ENCODE data around the gene ROM1.

The ROM1 gene

GRCh38 chr11:62591448-62592145 is 21.5 kb upstream of the ROM1 start, which contains the start of gene TUT1:
TSS of gene TUT1 (minus strand) at chr11:62591523. CDS start at chr11:62591485, 38 bp downstream.
- no peak within 1 kb of the TSS; the same call in 1 of the 2 replicates for H2AFZ ChIP-seq (ENCODE audit: low read depth, low read length)
- H3K79me2 ChIP-seq (ENCODE audit: low read length), result peaks cover 37% of the 10 kb centered on the region

GRCh38 chr11:62592146-62592815 is 20.8 kb upstream of the ROM1 start:
- no peak for TF ChIP-seq CTCF (IDR thresholded peaks at IDR 0.05; ENCODE audit: low read depth, low read length)
- TF ChIP-seq EZH2phosphoT487 (IDR thresholded peaks at IDR 0.05; ENCODE audit: low read depth), result no peak
- no peaks in the 10 kb centered on the region for H3K9me3 ChIP-seq (ENCODE audit: insufficient read depth, low read length)
- H3K27me3 ChIP-seq (ENCODE audit: low read depth, low read length), result no peaks in the 10 kb centered on the region
- peaks cover 50% of the 10 kb centered on the region for H3K36me3 ChIP-seq (replicated peaks; ENCODE audit: low read depth, low read length)
- H3K4me2 ChIP-seq (ENCODE audit: low read length), result peak overlapping the region; percentile 92
- H3K9ac ChIP-seq (ENCODE audit: low read length), result peak overlapping the region; percentile 65
- peak overlapping the region; percentile 69 for H3K27ac ChIP-seq (ENCODE audit: low read length)
- H4K20me1 ChIP-seq (ENCODE audit: insufficient read depth, low read length), result no peaks in the 10 kb centered on the region
- peaks cover 23% of the 10 kb centered on the region for H3K4me1 ChIP-seq (ENCODE audit: low read length)
- H3K4me3 ChIP-seq (ENCODE audit: low read length), result peak overlapping the region; percentile 79
- no peak overlapping the region; the same call in 1 of the 2 replicates for H2AFZ ChIP-seq (ENCODE audit: low read depth, low read length)
- peaks cover 37% of the 10 kb centered on the region for H3K79me2 ChIP-seq (ENCODE audit: low read length)

More at GRCh38 chr11:62591448-62592145, 21.5 kb upstream of the ROM1 start, which contains the start of gene TUT1:
- H4K20me1 ChIP-seq (ENCODE audit: insufficient read depth, low read length), result no peaks in the 10 kb centered on the region
- no peaks in the 10 kb centered on the region for H3K9me3 ChIP-seq (ENCODE audit: insufficient read depth, low read length)
- peak within 1 kb of the TSS; percentile 88 for H3K4me3 ChIP-seq (ENCODE audit: low read length)
- H3K27me3 ChIP-seq (ENCODE audit: low read depth, low read length), result no peaks in the 10 kb centered on the region
- H3K36me3 ChIP-seq (replicated peaks; ENCODE audit: low read depth, low read length), result peaks cover 47% of the 10 kb centered on the region
- H3K4me1 ChIP-seq (ENCODE audit: low read length), result peaks cover 23% of the 10 kb centered on the region
- peak within 1 kb of the TSS; percentile 87 for H3K9ac ChIP-seq (ENCODE audit: low read length)
- no peak for TF ChIP-seq EZH2phosphoT487 (IDR thresholded peaks at IDR 0.05; ENCODE audit: low read depth)
- no peak; the same call in 1 of the 2 replicates for TF ChIP-seq CTCF (IDR thresholded peaks at IDR 0.05; ENCODE audit: low read depth, low read length)
- peak within 1 kb of the TSS; percentile 92 for H3K4me2 ChIP-seq (ENCODE audit: low read length)
- H3K27ac ChIP-seq (ENCODE audit: low read length), result peak within 1 kb of the TSS; percentile 78

GRCh38 chr11:62592989-62593421 is 20.1 kb upstream of the ROM1 start:
- Histone ChIP-seq H3K36me3 (replicated peaks; ENCODE audit: low read depth, low read length) (peaks cover 50% of the 10 kb centered on the region), H2AFZ (ENCODE audit: low read depth, low read length) (no peak overlapping the region), H3K27ac (ENCODE audit: low read length) (no peak overlapping the region), H4K20me1 (ENCODE audit: insufficient read depth, low read length) (no peaks in the 10 kb centered on the region), H3K4me2 (ENCODE audit: low read length) (peak overlapping the region; percentile 92; the same call in 1 of the 2 replicates), H3K4me1 (ENCODE audit: low read length) (peaks cover 23% of the 10 kb centered on the region), H3K4me3 (ENCODE audit: low read length) (no peak overlapping the region), H3K27me3 (ENCODE audit: low read depth, low read length) (no peaks in the 10 kb centered on the region), H3K9ac (ENCODE audit: low read length) (no peak overlapping the region), H3K79me2 (ENCODE audit: low read length) (peaks cover 37% of the 10 kb centered on the region), H3K9me3 (ENCODE audit: insufficient read depth, low read length) (no peaks in the 10 kb centered on the region)
- TF ChIP-seq EZH2phosphoT487 (IDR thresholded peaks at IDR 0.05; ENCODE audit: low read depth) (no peak), CTCF (IDR thresholded peaks at IDR 0.05; ENCODE audit: low read depth, low read length) (no peak)

DNA sequence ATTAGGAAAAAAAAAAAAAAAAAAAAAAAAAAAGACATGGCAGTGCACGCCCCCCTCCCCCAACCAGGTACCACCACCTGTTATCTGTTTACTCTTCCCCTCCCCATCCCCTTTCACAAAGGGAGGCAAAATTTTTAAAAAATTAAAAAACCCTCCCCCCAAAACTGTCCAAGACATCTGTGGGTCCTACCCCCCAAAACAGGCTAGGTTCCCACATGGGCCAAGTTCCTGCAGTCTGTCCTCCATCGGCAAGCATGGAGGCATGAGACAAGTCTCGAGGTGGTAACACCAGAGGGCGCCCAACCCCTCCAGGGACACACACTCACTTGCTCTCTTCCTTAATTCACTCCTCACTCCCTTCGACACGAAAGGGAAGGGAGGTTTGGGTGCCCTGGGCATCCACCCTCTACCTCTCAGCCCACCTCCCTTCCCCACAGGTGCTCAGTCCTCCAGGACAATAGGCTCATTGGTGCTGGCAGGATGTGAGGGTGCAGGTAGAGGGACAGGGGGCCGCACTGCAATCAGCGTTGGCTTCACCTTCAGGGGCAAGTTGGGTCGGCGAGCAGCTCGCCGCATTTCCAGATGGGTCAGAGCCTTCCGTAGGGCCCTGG is 19.5 kb upstream of the ROM1 start:
- Histone ChIP-seq H3K4me3 (ENCODE audit: low read length) (no peak overlapping the region), H3K36me3 (replicated peaks; ENCODE audit: low read depth, low read length) (peaks cover 51% of the 10 kb centered on the region), H3K27ac (ENCODE audit: low read length) (no peak overlapping the region), H4K20me1 (ENCODE audit: insufficient read depth, low read length) (no peaks in the 10 kb centered on the region), H3K27me3 (ENCODE audit: low read depth, low read length) (no peaks in the 10 kb centered on the region), H3K4me2 (ENCODE audit: low read length) (no peak overlapping the region), H3K9me3 (ENCODE audit: insufficient read depth, low read length) (no peaks in the 10 kb centered on the region), H3K79me2 (ENCODE audit: low read length) (peaks cover 43% of the 10 kb centered on the region), H3K9ac (ENCODE audit: low read length) (no peak overlapping the region), H2AFZ (ENCODE audit: low read depth, low read length) (no peak overlapping the region), H3K4me1 (ENCODE audit: low read length) (peaks cover 25% of the 10 kb centered on the region)
- TF ChIP-seq EZH2phosphoT487 (IDR thresholded peaks at IDR 0.05; ENCODE audit: low read depth) (no peak), CTCF (IDR thresholded peaks at IDR 0.05; ENCODE audit: low read depth, low read length) (peak; percentile 80)

Measured in OCI-LY3 (cell line).